Posterior cingulate gyrus (tissue), 11 donors: Measurements from ENCODE around the gene ADAMTS14.
"Not testable (repeated sequence)": the region's sequence is repeated elsewhere in the genome, so short reads cannot be mapped to it uniquely, and the experiment has no call there.

Source experiments
- DNase-seq, 10 donors: peaks; one replicate each; pipeline versions ENCODE4 v3.0.0 to v3.0.0-alpha.2; 2020 to 2021; ENCODE audit warnings: mixed read lengths in 3 of 10
- intact Hi-C: fragments of 100-400 bp; cut with DNase I; formaldehyde crosslinking; loops from one replicate; pipeline ENCODE4 v1.15.1; 2023

ADAMTS14 gene

GRCh38 chr10:70652761-70653657 is 19.3 kb upstream of the ADAMTS14 start:
- DNase-seq, result no peak
- intact Hi-C loops, result no loop called here

GRCh38 chr10:70655316-70655715 is 17.0 kb upstream of the ADAMTS14 start:
- DNase-seq, result no peak
- intact Hi-C loops, result no loop called here

GRCh38 chr10:70656489-70656888 is 15.8 kb upstream of the ADAMTS14 start:
- DNase-seq, result no peak

GRCh38 chr10:70657041-70657440 is 15.3 kb upstream of the ADAMTS14 start:
- no peak for DNase-seq
- intact Hi-C loops, result no loop called here

More at GRCh38 chr10:70656489-70656888, 15.8 kb upstream of the ADAMTS14 start:
- intact Hi-C loops, result no loop called here

GRCh38 chr10:70658582-70659136 is 13.6 kb upstream of the ADAMTS14 start:
- intact Hi-C loops, result no loop called here
- no peak for DNase-seq

GRCh38 chr10:70659306-70659705 is 13.0 kb upstream of the ADAMTS14 start:
- intact Hi-C loops, result no loop called here
- no peak for DNase-seq

- intact Hi-C loops, result no loop called here
- DNase-seq, result peak in 3 of 10 donors; percentile 35 to 87 (median 57)
Observed at GRCh38 chr10:70660722-70661121, 11.6 kb upstream of the ADAMTS14 start.

GRCh38 chr10:70661623-70662361 is 10.5 kb upstream of the ADAMTS14 start:
- intact Hi-C loops, result no loop called here
- peak in 1 of 10 donors; percentile 52 for DNase-seq

- peak in 1 of 10 donors; percentile 70 for DNase-seq
- intact Hi-C loops, result no loop called here
Observed at GRCh38 chr10:70662362-70663220, 9.7 kb upstream of the ADAMTS14 start.

- intact Hi-C loops, result not testable (repeated sequence)
- DNase-seq, result peak in 1 of 10 donors; percentile 50
Observed at GRCh38 chr10:70663458-70664409, 8.6 kb upstream of the ADAMTS14 start.

GRCh38 chr10:70664702-70665195 is 7.6 kb upstream of the ADAMTS14 start:
- DNase-seq, result peak in 7 of 10 donors; percentile 45 to 95 (median 73)
- intact Hi-C loops, result no loop called here

- intact Hi-C loops, result no loop called here
- peak in 1 of 10 donors; percentile 20 for DNase-seq
Observed at GRCh38 chr10:70666960-70667798, 5.1 kb upstream of the ADAMTS14 start.

GRCh38 chr10:70667818-70668217 is 4.5 kb upstream of the ADAMTS14 start:
- intact Hi-C loops, DNase-seq: not testable (repeated sequence)

- peak in 1 of 10 donors; percentile 46 for DNase-seq
- intact Hi-C loops, result no loop called here
Observed at GRCh38 chr10:70668454-70668970, 3.8 kb upstream of the ADAMTS14 start.

- intact Hi-C loops, result no loop called here
- no peak for DNase-seq
Observed at GRCh38 chr10:70669015-70669414, 3.3 kb upstream of the ADAMTS14 start.

- intact Hi-C loops, result loop anchor here (5.0 to 10.0 kb wide), 2 partner anchors 87 to 115 kb away; no protein-coding TSS in a partner anchor
- peak in 1 of 10 donors; percentile 64 for DNase-seq
Observed at GRCh38 chr10:70669732-70670317, 2.5 kb upstream of the ADAMTS14 start.

GRCh38 chr10:70671619-70672164 is 614 bp upstream of the ADAMTS14 start:
- intact Hi-C loops, result loop anchor here (5.0 to 10.0 kb wide), 2 partner anchors 86 to 117 kb away; no protein-coding TSS in a partner anchor
- DNase-seq, result peak in 1 of 10 donors; percentile 8
